AG09309 (cell line): Measurements from ENCODE around the gene SLFN14.

Experiments used
- DNase-seq: peaks from one replicate; pipeline ENCODE4 v3.0.0-alpha.2; 2010; ENCODE audit warnings: low read depth
- H3K4me3 ChIP-seq: 2 replicates; pipeline ENCODE4 v1.5.1; 2011; ENCODE audit warnings: mild to moderate bottlenecking, low read depth, low read length, moderate library complexity; ENCODE audit not compliant: control insufficient read depth
- TF ChIP-seq, protein P1 (sequence below): IDR thresholded peaks from 2 replicates; pipeline ENCODE4 v1.5.1; 2011; ENCODE audit warnings: mild to moderate bottlenecking, low read depth, low read length, inconsistent platforms; ENCODE audit not compliant: insufficient read depth, control insufficient read depth; ENCODE audit errors: missing control alignments

Gene SLFN14

DNA sequence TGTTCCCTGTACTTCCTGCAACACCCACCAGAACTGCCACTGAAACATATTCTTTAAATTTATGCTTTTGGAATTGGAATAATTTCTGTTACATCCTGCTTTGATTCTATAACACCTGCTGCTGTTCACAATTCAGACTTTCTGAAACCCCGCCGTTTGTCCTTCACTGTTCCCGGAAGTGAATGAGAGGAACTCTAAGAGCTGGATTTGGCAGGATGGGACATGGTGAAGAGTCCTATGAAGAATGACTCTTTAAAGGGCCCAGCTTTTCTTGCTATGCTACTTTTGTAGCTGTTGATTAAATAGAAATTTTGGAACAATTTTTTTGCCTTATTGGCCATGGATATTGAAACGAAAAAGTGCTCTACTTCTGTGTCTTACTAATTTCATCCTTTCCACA, 35.5 kb upstream of the SLFN14 start:
- TF ChIP-seq, protein P1, sequence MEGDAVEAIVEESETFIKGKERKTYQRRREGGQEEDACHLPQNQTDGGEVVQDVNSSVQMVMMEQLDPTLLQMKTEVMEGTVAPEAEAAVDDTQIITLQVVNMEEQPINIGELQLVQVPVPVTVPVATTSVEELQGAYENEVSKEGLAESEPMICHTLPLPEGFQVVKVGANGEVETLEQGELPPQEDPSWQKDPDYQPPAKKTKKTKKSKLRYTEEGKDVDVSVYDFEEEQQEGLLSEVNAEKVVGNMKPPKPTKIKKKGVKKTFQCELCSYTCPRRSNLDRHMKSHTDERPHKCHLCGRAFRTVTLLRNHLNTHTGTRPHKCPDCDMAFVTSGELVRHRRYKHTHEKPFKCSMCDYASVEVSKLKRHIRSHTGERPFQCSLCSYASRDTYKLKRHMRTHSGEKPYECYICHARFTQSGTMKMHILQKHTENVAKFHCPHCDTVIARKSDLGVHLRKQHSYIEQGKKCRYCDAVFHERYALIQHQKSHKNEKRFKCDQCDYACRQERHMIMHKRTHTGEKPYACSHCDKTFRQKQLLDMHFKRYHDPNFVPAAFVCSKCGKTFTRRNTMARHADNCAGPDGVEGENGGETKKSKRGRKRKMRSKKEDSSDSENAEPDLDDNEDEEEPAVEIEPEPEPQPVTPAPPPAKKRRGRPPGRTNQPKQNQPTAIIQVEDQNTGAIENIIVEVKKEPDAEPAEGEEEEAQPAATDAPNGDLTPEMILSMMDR: no peak
- H3K4me3 ChIP-seq: no peak overlapping the region
- DNase-seq: no peak

GRCh38 chr17:35588196-35588920, 27.7 kb upstream of the SLFN14 start:
- no peak for DNase-seq
- peak overlapping the region; percentile 95 for H3K4me3 ChIP-seq
- TF ChIP-seq, protein P1: no peak

- TF ChIP-seq, protein P1: no peak
- H3K4me3 ChIP-seq: peak within 1 kb of the TSS; percentile 95
- peak; percentile 81 for DNase-seq
Observed at GRCh38 chr17:35587074-35587961, 26.7 kb upstream of the SLFN14 start, which contains the start of gene AP2B1. AP2B1 (plus strand) TSS chr17:35587322; CDS start chr17:35594031, 6,709 bp downstream.

DNA sequence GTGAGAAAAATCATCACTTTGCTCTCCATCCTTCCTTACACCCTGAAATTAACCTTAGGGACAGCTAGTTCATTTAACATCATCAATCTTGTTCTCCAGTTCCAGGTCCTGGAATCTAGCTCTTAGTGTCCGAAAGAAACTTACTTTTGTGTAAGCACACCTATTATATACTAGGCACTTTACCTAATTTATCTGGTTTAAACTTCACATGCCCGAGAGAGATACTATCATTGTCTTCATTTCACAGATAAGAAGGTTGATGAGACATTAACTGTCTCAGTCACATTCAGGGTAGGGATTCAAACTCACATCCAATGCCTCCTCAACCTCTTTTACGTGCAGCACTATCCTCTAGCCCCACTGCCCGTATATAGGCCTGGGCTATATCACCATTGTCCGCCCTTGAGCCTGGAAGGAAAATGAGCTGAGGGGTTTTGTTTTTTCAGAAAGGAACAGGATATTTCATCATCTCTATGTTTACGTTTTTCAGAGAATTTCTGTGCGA, 26.0 kb upstream of the SLFN14 start:
- DNase-seq: no peak
- peak overlapping the region; percentile 95 for H3K4me3 ChIP-seq
- TF ChIP-seq, protein P1: no peak

DNA sequence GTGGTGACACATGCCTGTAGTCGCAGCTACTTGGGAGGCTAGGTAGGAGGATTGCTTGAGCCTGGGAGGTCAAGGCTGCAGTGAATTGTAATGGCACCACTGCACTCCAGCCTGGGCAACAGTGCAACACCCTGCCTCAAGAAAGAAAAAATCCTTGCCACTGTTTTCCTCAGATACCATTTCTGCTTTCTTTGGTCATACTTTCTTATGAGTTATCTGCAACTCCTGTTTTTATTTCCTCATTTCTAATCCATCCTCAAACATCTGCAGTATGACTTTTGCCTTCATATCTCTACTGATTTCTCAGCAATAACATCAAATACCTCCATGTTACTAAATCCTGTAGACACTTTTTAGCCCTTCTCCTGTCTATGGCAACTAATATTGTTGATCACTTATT, 23.4 kb upstream of the SLFN14 start:
- H3K4me3 ChIP-seq: no peak overlapping the region
- TF ChIP-seq, protein P1: no peak
- no peak for DNase-seq

DNA sequence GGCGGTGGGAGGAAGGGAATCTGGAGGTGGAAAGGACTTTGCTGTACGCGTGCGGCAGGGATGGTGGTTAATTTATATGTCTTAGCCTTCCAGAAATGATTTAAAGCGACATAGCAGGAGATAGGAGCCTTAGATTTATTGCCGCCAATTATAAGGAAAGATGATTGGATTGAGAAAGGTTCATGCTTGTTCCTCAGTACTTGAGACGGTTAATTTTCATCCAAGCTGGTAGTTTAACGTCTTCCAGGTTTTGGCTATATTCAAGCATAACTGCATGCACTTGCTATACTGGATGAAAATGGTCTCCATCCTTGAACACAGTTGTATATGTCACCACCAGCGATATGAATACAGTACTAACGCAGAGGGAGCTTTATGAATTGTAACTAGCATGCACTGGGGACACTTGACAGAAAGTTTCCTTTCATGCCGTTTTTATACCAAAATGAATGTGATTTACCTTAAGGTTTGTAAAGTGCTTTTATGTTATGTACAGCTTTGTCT, 18.4 kb upstream of the SLFN14 start:
- H3K4me3 ChIP-seq: peak overlapping the region; percentile 79
- TF ChIP-seq, protein P1: no peak
- no peak for DNase-seq
